Spinal cord (tissue), 10 donors: ENCODE results near the gene SYNE1. TPM values are rescaled to one million over a fixed set of nuclear protein-coding genes. Genes with fewer than 3 reads are reported as not detected.
"Not testable (repeated sequence)": the region's sequence is repeated elsewhere in the genome, so short reads cannot be mapped to it uniquely, and the experiment has no call there.

Source experiments
- DNase-seq, 6 donors: peaks; one replicate each; pipeline versions ENCODE4 v3.0.0 to v3.0.0-alpha.2; 2013 to 2015; ENCODE audit warnings: low spot score in 6 of 6, low read depth in 4 of 6
- H3K27ac ChIP-seq: one replicate; pipeline ENCODE4 v1.5.1; 2013; ENCODE audit warnings: low read depth, low read length, control low read depth
- H3K27me3 ChIP-seq: one replicate; pipeline ENCODE4 v1.6.1; 2013; ENCODE audit warnings: low read length; ENCODE audit not compliant: control insufficient read depth, insufficient read depth
- H3K36me3 ChIP-seq: one replicate; pipeline ENCODE4 v1.6.1; 2013; ENCODE audit warnings: low read length; ENCODE audit not compliant: control insufficient read depth, insufficient read depth
- H3K4me1 ChIP-seq: one replicate; pipeline ENCODE4 v1.6.1; 2013; ENCODE audit warnings: low read length; ENCODE audit not compliant: control insufficient read depth, insufficient read depth
- H3K4me3 ChIP-seq: one replicate; pipeline ENCODE4 v1.5.1; 2013; ENCODE audit warnings: low read depth, low read length, control low read depth
- H3K9me3 ChIP-seq: one replicate; pipeline ENCODE4 v1.6.1; 2013; ENCODE audit warnings: low read length; ENCODE audit not compliant: control insufficient read depth, insufficient read depth
- WGBS: methylation state at CpG from one replicate; pipeline ENCODE4 v1.1.5; 2013; ENCODE audit warnings: missing lambda C conversion rate; ENCODE audit not compliant: insufficient coverage; 5-methylcytosine and 5-hydroxymethylcytosine counted together
- polyA plus RNA-seq, 2 donors: library from polyadenylated mRNA; unstranded; fragments of 120-200 nt; gene quantifications; one replicate each; pipeline ENCODE4 v1.2.1, GENCODE V29; 2013; ENCODE audit not compliant: insufficient read length in 2 of 2
- total RNA-seq, 2 donors: library from RNA; depleted of rRNA in 1 of 2; stranded (reverse); fragments of 120-200 nt in 1 of 2; fragments of >200 nt in 1 of 2; gene quantifications; one replicate each; pipeline versions ENCODE4 v1.2.3 to v1.2.4, GENCODE V29; 2013 to 2014
- donor health status: healthy.

The SYNE1 gene
- total and polyA plus RNA-seq, 4 donors: 71.5 to 201 (median 105) TPM

DNA sequence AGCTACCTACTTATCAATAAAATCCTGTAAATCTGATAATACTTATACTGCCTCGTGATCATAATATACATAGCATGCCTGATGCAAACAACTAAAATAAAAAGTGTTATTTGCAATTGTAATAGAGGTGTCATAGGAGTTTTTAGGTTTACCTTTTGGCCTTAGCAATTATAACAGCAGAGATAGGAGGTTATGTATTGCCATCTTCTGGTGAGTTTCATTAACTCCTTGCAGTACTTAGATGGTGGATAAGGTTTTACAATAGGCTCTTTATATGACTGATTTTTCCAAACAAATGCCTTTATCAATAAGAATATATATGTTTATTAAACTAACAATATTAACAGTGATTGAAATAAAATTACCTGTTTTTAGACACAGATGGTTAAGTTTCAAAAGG, 32.7 kb upstream of the SYNE1 start:
- Histone ChIP-seq H3K36me3 (no peaks in the 10 kb centered on the region), H3K4me3 (no peak overlapping the region), H3K27ac (no peak overlapping the region), H3K27me3 (no peaks in the 10 kb centered on the region), H3K9me3 (no peaks in the 10 kb centered on the region), H3K4me1 (no peaks in the 10 kb centered on the region)
- DNase-seq: peak in 5 of 6 donors; percentile 7 to 74 (median 19)
- no CpG with 5 or more reads among the region's 1 CpG for WGBS

DNA sequence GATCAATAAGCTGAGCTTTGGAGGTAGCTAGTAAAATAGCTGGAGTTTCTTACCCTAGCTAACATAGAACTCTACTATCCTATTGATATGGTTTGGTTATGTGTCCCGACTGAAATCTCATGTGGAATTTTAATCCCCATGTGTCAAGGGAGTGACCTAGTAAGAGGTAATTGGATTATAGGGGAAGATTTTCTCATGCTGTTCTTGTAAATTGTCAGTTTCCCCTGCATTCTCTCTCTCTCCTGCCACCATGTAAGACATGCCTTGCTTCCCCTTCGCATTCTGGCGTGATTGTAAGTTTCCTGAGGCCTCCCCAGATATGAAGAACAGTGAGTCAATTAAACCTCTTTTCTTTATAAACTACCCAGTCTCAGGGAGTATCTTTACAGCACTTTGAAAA, 24.6 kb upstream of the SYNE1 start:
- no peak for DNase-seq

DNA sequence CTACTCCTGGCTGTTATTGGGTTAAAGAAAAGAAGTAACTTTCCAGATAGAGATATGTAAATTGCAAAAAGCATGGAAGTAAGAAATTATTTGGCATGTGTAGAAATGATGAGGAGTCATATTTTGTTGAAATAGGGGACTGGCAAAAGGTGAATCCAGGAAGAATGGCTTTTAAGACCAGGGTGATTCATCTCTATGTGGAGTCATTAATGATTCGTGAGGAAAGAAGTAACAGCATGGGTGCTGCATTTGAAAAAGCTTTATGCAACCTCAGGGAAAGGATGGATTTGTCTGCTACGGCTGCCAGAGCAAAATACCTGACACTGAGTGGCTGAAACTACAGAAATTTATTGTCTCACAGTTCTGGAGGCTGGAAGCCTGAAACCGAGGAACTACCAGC, 14.8 kb upstream of the SYNE1 start:
- Histone ChIP-seq H3K27me3 (no peaks in the 10 kb centered on the region), H3K27ac (no peak overlapping the region), H3K4me1 (no peaks in the 10 kb centered on the region), H3K36me3 (no peaks in the 10 kb centered on the region), H3K4me3 (no peak overlapping the region), H3K9me3 (no peaks in the 10 kb centered on the region)
- peak in 1 of 6 donors; percentile 31 for DNase-seq
- 47% methylated on average over 3 of the region's 3 CpGs for WGBS

More for the DNA sequence above, 24.6 kb upstream of the SYNE1 start:
- Histone ChIP-seq H3K9me3 (no peaks in the 10 kb centered on the region), H3K36me3 (no peaks in the 10 kb centered on the region), H3K4me3 (no peak overlapping the region), H3K27me3 (no peaks in the 10 kb centered on the region), H3K4me1 (no peaks in the 10 kb centered on the region), H3K27ac (no peak overlapping the region)
- WGBS: 94% methylated on average over 2 of the region's 3 CpGs

DNA sequence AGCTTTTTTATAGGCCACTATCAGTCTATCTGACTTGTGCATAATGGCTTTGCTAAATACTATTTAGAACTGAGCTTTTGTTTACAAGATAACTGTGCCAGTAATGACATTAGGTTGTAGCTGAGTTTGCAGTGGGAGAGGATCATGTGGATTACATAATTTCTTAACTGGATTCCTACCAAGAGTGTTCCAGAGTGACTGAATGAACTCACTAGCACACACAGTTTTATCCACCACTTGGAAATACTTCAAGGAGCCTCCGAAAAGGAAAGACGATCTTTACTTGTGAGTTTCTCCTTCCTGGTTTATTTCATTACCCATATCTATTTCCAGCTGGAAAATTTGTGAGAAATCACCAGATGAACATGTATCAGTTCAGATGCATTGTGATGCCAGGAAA, 10.9 kb upstream of the SYNE1 start:
- Histone ChIP-seq H3K4me1 (no peaks in the 10 kb centered on the region), H3K36me3 (no peaks in the 10 kb centered on the region), H3K27ac (no peak overlapping the region), H3K4me3 (no peak overlapping the region), H3K9me3 (no peaks in the 10 kb centered on the region), H3K27me3 (no peaks in the 10 kb centered on the region)
- WGBS: 92% methylated on average over 2 of the region's 2 CpGs
- DNase-seq: no peak

DNA sequence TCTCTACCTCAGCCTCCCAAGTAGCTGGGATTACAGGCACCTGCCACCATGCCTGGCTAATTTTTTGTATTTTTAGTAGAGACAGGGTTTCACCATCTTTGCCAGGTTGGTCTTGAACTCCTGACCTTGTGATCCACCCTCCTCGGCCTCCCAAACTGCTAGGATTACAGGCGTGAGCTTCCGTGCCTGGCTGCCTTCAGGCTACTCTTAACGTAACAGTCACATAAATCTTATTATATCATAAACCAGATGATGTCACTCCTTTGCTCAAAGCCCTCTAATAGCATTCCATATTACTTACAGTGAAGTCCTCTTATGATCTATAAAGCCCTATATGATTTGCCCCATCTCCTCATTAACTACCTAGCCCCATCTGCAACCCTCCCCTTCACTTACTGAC, 9.6 kb upstream of the SYNE1 start:
- H3K4me1 ChIP-seq, H3K27ac ChIP-seq, H3K27me3 ChIP-seq, DNase-seq, H3K4me3 ChIP-seq, H3K9me3 ChIP-seq, H3K36me3 ChIP-seq: not testable (repeated sequence)
- 94% methylated on average over 4 of the region's 4 CpGs for WGBS

DNA sequence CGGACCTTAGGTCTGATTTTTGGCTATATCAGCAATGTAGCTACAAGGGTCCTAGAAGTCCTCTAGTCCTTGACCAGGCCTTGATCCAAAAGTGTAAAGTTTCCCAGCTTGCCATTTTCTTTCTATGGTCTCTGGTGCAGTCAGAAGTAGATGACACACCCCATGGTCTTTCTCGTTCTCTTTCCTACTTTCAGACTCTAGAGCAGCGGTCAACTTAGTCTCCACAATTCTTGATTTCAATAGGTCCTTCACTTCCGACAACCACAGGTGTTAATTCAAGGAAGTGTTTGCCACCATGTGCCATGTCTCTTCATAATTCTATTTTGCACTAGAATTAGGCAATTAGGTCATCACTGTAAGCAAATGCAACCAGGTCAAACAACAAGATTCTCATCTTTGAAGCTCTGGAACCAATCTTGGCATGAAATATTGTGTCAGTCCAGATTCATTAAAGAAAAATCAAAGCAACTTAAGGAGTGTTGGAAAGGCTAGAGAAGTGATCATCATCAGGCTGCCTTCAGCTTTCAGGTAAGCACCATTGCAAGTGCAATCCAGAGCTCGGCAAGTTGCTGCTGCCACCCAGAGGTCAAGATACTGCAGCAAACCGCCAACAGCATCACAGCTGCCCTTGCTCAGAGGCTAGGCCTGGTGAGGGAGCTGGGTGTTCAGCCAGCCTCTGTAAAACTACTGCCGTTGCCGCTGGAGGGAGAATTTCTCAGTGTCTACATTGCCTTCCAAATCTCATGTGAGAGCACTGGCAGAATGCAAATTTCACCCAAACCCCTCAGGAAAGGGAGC, 5.6 kb upstream of the SYNE1 start:
- 13% methylated on average over 3 of the region's 8 CpGs for WGBS
- no peaks in the 10 kb centered on the region for H3K9me3 ChIP-seq
- H3K4me1 ChIP-seq: no peaks in the 10 kb centered on the region
- H3K4me3 ChIP-seq: no peak overlapping the region
- H3K27me3 ChIP-seq: no peaks in the 10 kb centered on the region
- H3K27ac ChIP-seq: no peak overlapping the region
- H3K36me3 ChIP-seq: no peaks in the 10 kb centered on the region
- DNase-seq: peak in 2 of 6 donors; percentile 55 to 88

DNA sequence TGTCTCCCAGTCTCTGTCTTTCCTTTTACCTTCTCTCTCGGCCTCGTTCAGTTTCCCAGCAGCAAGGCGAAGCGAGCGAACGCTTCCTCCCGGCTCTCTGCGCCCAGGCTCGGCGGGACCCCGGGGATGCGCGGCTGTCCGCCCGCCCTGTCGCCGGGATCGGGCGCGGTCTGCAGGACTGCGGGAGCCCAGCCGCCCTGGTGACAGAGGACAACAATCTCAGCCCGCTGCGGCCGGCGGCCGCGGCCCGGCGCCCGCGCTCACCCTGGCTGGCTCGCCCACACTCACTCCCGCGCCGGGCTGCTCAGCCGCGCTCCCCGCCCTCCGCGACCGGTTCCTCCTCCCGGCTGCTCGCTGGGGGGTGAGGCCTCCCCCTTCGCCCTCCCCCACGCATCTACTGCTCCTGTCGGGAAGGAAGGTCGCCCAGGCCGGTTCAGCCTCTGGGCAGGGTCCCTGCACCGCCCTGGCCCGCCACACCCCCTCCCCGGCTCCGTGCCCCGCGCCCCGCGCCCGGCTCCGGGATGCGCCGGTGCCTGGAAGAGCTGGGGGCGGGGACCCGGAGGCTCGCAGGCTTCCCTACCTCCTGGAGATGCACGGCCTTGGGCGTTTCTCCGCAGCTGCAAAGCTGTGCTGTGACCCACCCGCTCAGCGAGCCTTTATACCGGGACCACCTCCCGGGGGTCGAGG, 410 bp downstream of the SYNE1 start:
- peaks cover 13% of the 10 kb centered on the region for H3K4me1 ChIP-seq
- H3K27me3 ChIP-seq: peaks cover 2% of the 10 kb centered on the region
- 0% methylated on average over 72 of the region's 72 CpGs for WGBS
- peak overlapping the region; percentile 53 for H3K4me3 ChIP-seq
- no peaks in the 10 kb centered on the region for H3K36me3 ChIP-seq
- DNase-seq: peak in 3 of 6 donors; percentile 15 to 68 (median 66)
- peak overlapping the region; percentile 47 for H3K27ac ChIP-seq
- no peaks in the 10 kb centered on the region for H3K9me3 ChIP-seq

DNA sequence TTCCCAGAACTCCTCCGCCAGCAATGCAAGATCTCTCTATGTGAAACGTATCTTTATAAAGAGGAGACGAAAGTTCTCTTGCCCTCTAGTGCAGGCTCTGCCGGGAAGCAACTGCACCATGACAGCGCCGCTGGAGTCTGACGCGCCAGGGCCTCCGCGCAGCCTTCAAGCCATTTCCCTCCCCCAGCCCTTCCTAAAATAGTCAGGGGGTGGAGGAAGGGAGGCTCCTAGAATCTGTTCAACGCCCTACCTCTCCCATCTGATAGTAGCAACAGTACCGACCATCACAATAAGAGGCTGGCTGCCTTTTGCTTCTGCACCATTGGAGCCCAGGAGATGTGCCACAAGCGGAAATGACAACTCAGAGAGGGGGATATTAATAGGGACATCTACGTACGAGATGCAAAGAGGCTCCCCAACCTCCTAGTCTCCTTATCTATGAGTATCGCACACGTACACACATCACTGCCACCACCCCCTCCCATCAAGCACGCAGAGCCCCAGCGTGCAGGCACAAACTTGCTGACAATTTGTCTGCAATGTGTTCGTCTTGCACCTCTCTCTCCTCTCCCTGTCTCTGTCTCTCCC, 1.0 kb downstream of the SYNE1 start:
- Histone ChIP-seq H3K27me3 (peaks cover 2% of the 10 kb centered on the region), H3K9me3 (no peaks in the 10 kb centered on the region), H3K4me3 (peak overlapping the region; percentile 53), H3K36me3 (no peaks in the 10 kb centered on the region), H3K4me1 (peaks cover 13% of the 10 kb centered on the region), H3K27ac (peak overlapping the region; percentile 47)
- peak in 5 of 6 donors; percentile 26 to 86 (median 52) for DNase-seq
- WGBS: 0% methylated on average over 5 of the region's 20 CpGs

DNA sequence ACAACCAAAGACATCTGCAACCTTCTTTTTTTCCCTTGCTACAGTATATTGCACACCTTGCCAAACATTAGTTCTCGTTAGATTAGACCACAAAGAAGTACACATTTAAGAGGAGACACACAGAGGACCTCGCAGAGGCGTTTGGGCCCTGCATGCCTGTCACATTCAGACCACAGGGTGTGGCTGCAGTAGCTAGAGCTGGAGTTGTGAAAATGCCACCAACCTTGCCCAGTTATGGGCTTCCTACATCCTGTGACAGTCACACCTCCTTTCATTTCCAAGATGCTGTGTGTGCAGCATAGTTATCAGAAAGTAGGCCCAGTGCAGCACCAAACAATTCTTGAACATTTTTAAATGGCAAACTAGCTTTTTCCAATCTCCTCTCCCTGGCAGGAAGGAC, 2.4 kb downstream of the SYNE1 start:
- no peaks in the 10 kb centered on the region for H3K9me3 ChIP-seq
- no peak overlapping the region for H3K4me3 ChIP-seq
- DNase-seq: no peak
- no peaks in the 10 kb centered on the region for H3K36me3 ChIP-seq
- H3K27me3 ChIP-seq: peaks cover 2% of the 10 kb centered on the region
- peaks cover 13% of the 10 kb centered on the region for H3K4me1 ChIP-seq
- WGBS: 78% methylated on average over 2 of the region's 3 CpGs
- H3K27ac ChIP-seq: no peak overlapping the region
